K562 (cell line): ENCODE measurements around the gene LRMDA. TPM values are rescaled to one million over a fixed set of nuclear protein-coding genes. Genes with fewer than 3 reads are reported as not detected.

Source experiments
- ATAC-seq: fragments of 200-7000 bp; cut with Tn5 transposase; 3 replicates; pipeline ENCODE4 v1.9.1; 2020; ENCODE audit warnings: moderate library complexity
- BruUV-seq: library from RNA; stranded (reverse); fragments of 400-500 nt; replicated peaks from 2 replicates; lab custom pipeline; 2021; lab: Mats Ljungman, UMichigan
- CTCF ChIA-PET: fragments of 300-600 bp; formaldehyde crosslinking; extraction: SDS; loops from one replicate; lab custom pipeline; 2021; ENCODE audit warnings: low intra/inter-chr PET ratio; lab: Yijun Ruan, JAX
- POLR2A ChIA-PET: fragments of 300-600, 350-650 bp; sonication (Branson Sonifier 250); formaldehyde crosslinking; extraction: SDS; loops from one replicate; lab custom pipeline; 2021; ENCODE audit warnings: antibody characterized with exemption, inconsistent platforms; lab: Yijun Ruan, JAX
- DNase-seq, 4 experiments: peaks; one replicate each; pipeline versions ENCODE4 v3.0.0 to v3.0.0-alpha.2; 2011 to 2018; ENCODE audit warnings: low spot score in 3 of 4, mixed read lengths in 3 of 4; ENCODE audit errors: extremely low read depth in 1 of 4
- FAIRE-seq: peaks from 2 replicates; lab custom pipeline; 2011; peaks lifted over from hg19 to GRCh38; lab: Jason Lieb, UNC
- H2AFZ ChIP-seq: 2 replicates; pipeline ENCODE4 v1.6.0; 2011; ENCODE audit warnings: low read depth, low read length, control low read depth, inconsistent platforms
- H3K27ac ChIP-seq: fragments of 200-600 bp; 3 replicates; pipeline ENCODE4 v1.8.0; 2011; ENCODE audit warnings: low read depth, mild to moderate bottlenecking, control low read depth, inconsistent platforms, low read length, moderate library complexity, mixed read lengths; ENCODE audit errors: extremely low read depth
- H3K27me3 ChIP-seq, 2 experiments: fragments of 300-600 bp in 1 of 2; 2 replicates in 1 of 2; 3 replicates in 1 of 2; pipeline versions ENCODE4 v1.6.0 to v1.8.0; 2011; ENCODE audit warnings: inconsistent platforms in 2 of 2, low read length in 2 of 2, mild to moderate bottlenecking in 1 of 2, mixed read lengths in 1 of 2, moderate library complexity in 1 of 2; ENCODE audit not compliant: control insufficient read depth in 2 of 2, insufficient read depth in 2 of 2
- H3K36me3 ChIP-seq: fragments of 300-600 bp; 3 replicates; pipeline ENCODE4 v1.8.0; 2011; ENCODE audit warnings: mild to moderate bottlenecking, low read length, inconsistent platforms; ENCODE audit not compliant: control insufficient read depth, insufficient read depth
- H3K4me1 ChIP-seq, 2 experiments: fragments of 200-600 bp in 1 of 2; replicated peaks in 1 of 2; 2 replicates in 1 of 2; 3 replicates in 1 of 2; pipeline versions ENCODE4 v1.5.1 to v1.8.0; 2011; ENCODE audit warnings: inconsistent platforms in 2 of 2, low read length in 2 of 2, mild to moderate bottlenecking in 1 of 2, mixed read lengths in 1 of 2, moderate library complexity in 1 of 2; ENCODE audit not compliant: control insufficient read depth in 2 of 2, insufficient read depth in 2 of 2
- H3K4me2 ChIP-seq: 2 replicates; pipeline ENCODE4 v1.6.1; 2011; ENCODE audit warnings: low read length, control low read depth, inconsistent platforms, mixed read lengths; ENCODE audit not compliant: insufficient read depth
- H3K4me3 ChIP-seq: fragments of 200-600 bp; sonication (generic), shearing (Covaris generic); 2 replicates; pipeline ENCODE4 v1.5.1; 2016; ENCODE audit warnings: control low read depth, inconsistent platforms
- H3K79me2 ChIP-seq: fragments of 200-600 bp; 3 replicates; pipeline ENCODE4 v1.8.0; 2011; ENCODE audit warnings: low read length, inconsistent platforms; ENCODE audit not compliant: control insufficient read depth, insufficient read depth
- H3K9ac ChIP-seq, 2 experiments: 2 replicates each; pipeline versions ENCODE4 v1.6.0 to v1.6.1; 2011; ENCODE audit warnings: low read depth in 2 of 2, low read length in 2 of 2, control low read depth in 1 of 2, inconsistent platforms in 1 of 2, mild to moderate bottlenecking in 1 of 2, mixed read lengths in 1 of 2; ENCODE audit not compliant: insufficient read depth in 1 of 2
- H3K9me1 ChIP-seq: one replicate; pipeline ENCODE4 v1.6.0; 2011; ENCODE audit warnings: inconsistent platforms, mild to moderate bottlenecking, low read length, moderate library complexity; ENCODE audit not compliant: control insufficient read depth, insufficient read depth
- H3K9me3 ChIP-seq: replicated peaks from 2 replicates; pipeline ENCODE4 v1.5.1; 2011; ENCODE audit warnings: low read depth, low read length, inconsistent platforms; ENCODE audit not compliant: control insufficient read depth, insufficient read depth
- H4K20me1 ChIP-seq: replicated peaks from 2 replicates; pipeline ENCODE4 v1.6.1; 2011; ENCODE audit warnings: low read length, inconsistent platforms, mixed read lengths; ENCODE audit not compliant: control insufficient read depth, insufficient read depth
- CREBBP ChIP-seq: IDR thresholded peaks from one replicate; pipeline ENCODE4 v1.6.1; 2012; ENCODE audit warnings: low read depth, mild to moderate bottlenecking, control low read depth, inconsistent platforms, low read length
- FOXK2 ChIP-seq, 2 experiments: fragments of 450-650 bp; IDR thresholded peaks in 1 of 2; conservative IDR thresholded peaks in 1 of 2; 2 replicates each; pipeline ENCODE4 v1.6.1; 2016; ENCODE audit warnings: low read depth in 2 of 2, mild to moderate bottlenecking in 1 of 2
- JUND ChIP-seq, 2 experiments: IDR thresholded peaks; 2 replicates in 1 of 2; 3 replicates in 1 of 2; pipeline ENCODE4 v1.6.1; 2011; ENCODE audit warnings: borderline replicate concordance in 2 of 2, low read depth in 2 of 2, low read length in 2 of 2, improper control_type of control experiment in 1 of 2, missing biosample characterization in 1 of 2, missing genetic modification characterization in 1 of 2, missing genetic modification reagents in 1 of 2
- POLR2A ChIP-seq: fragments of 450-650 bp; conservative IDR thresholded peaks from 2 replicates; pipeline ENCODE4 v1.6.1; 2016
- RBM15 ChIP-seq: fragments of 200-400 bp; formaldehyde crosslinking; IDR thresholded peaks from 2 replicates; pipeline ENCODE4 v1.6.1; 2018; ENCODE audit warnings: mild to moderate bottlenecking, low read length, moderate library complexity; ENCODE audit not compliant: insufficient read depth
- RBM25 ChIP-seq: fragments of 200-400 bp; formaldehyde crosslinking; IDR thresholded peaks from 2 replicates; pipeline ENCODE4 v1.6.1; 2018; ENCODE audit warnings: low read length, low read depth, moderate library complexity; ENCODE audit not compliant: severe bottlenecking
- SIRT6 ChIP-seq: IDR thresholded peaks from one replicate; pipeline ENCODE4 v1.6.1; 2012; ENCODE audit warnings: low read depth, mild to moderate bottlenecking, control low read depth, inconsistent platforms, low read length, moderate library complexity
- SMARCB1 ChIP-seq: IDR thresholded peaks from 2 replicates; pipeline ENCODE4 v1.6.1; 2011; ENCODE audit warnings: improper control_type of control experiment, low read depth; ENCODE audit not compliant: insufficient read length
- SRF ChIP-seq, 2 experiments: fragments of 250-450, 450-650 bp in 1 of 2; sonication (Bioruptor Pico) in 1 of 2; sonication (generic) in 1 of 2; formaldehyde crosslinking; IDR thresholded peaks; 2 replicates each; pipeline versions ENCODE4 v1.5.0 to v1.5.1; 2020 to 2022; ENCODE audit warnings: mild to moderate bottlenecking in 1 of 2, missing genetic modification reagents in 1 of 2
- TCF3 ChIP-seq: sonication (generic); formaldehyde crosslinking; IDR thresholded peaks from 2 replicates; pipeline ENCODE4 v1.4.0; 2020; ENCODE audit warnings: mild to moderate bottlenecking, missing genetic modification reagents
- XRCC5 ChIP-seq: fragments of 200-400 bp; formaldehyde crosslinking; IDR thresholded peaks from 2 replicates; pipeline ENCODE4 v1.6.1; 2017; ENCODE audit warnings: low read depth, mild to moderate bottlenecking, low read length
- ZNF224 ChIP-seq: sonication (generic); formaldehyde crosslinking; IDR thresholded peaks from 2 replicates; pipeline ENCODE4 v1.8.0; 2022; ENCODE audit warnings: mild to moderate bottlenecking, missing genetic modification reagents
- WGBS: fragments of 100-300 bp; shearing (Covaris generic); methylation state at CpG from one replicate; pipeline ENCODE4 v1.1.6; 2016; ENCODE audit warnings: low coverage, mixed read lengths; ENCODE audit not compliant: insufficient coverage; ENCODE audit errors: missing lambda C conversion rate; 5-methylcytosine and 5-hydroxymethylcytosine counted together
- in situ Hi-C: fragments of 300-500 bp; cut with MboI; formaldehyde crosslinking; loops from 4 replicates; pipeline ENCODE4 v1.15.0; 2018; ENCODE audit warnings: inconsistent platforms, mixed read lengths
- intact Hi-C: fragments of 100-400 bp; cut with micrococcal nuclease; formaldehyde crosslinking; loops from 2 replicates; pipeline ENCODE4 v1.14.2; 2022
- polyA plus RNA-seq, 8 experiments: library from polyadenylated mRNA; depleted of rRNA in 4 of 8; stranded (reverse) in 5 of 8; unstranded in 3 of 8; fragments of >200 nt; fragmentation: Nextera tagmentation in 2 of 8; fragmentation: Illumina TruSeq in 1 of 8; extraction: Ambion mirVana in 2 of 8; extraction: Trizol in 1 of 8; gene quantifications; 2 replicates each; pipeline versions ENCODE4 v1.2.1 to v1.2.3, GENCODE V29; 2011 to 2014; ENCODE audit warnings: inconsistent platforms in 1 of 8, missing spikeins in 1 of 8
- total RNA-seq, 7 experiments: library from RNA; depleted of rRNA in 6 of 7; stranded (reverse); fragments of >200 nt in 6 of 7; fragmentation: Illumina TruSeq in 2 of 7; extraction: Trizol in 2 of 7; gene quantifications; 2 replicates each; pipeline versions ENCODE4 v1.2.1 to v1.2.3, GENCODE V29; 2011 to 2021; ENCODE audit warnings: low replicate concordance in 1 of 7
- TF ChIP-seq, protein P1 (sequence below): fragments of 450-650 bp; IDR thresholded peaks from 2 replicates; pipeline ENCODE4 v1.6.1; 2016; ENCODE audit warnings: low read depth, mild to moderate bottlenecking, moderate library complexity
- TF ChIP-seq, protein P2 (sequence below): fragments of 250-450 bp; sonication (Bioruptor Pico); IDR thresholded peaks from 2 replicates; pipeline ENCODE4 v1.5.0; 2021

LRMDA gene
- total and polyA plus RNA-seq, 9 of the 15 experiments (the other 6 are each of a cell fraction or from before 2014, with no cell fraction given): 0.25 TPM; not detected in 8

DNA sequence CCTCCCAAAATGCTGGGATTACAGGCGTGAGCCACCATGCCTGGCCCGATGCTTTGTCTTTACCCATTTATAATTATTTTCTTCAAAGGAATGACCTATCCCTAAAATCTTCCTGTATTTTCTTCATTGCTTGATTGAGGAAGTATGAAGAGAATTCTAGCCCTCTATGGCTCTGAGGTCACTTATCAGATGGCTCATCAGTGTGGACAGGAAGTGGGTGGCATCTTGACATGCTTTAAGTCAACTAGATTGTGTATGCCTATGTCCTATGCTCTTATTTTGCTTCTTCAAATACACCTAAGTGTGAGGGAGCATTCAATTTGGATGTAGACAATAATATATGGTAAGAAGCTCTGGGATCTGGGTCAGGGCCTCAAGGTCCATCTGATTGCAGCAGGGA, 1020.5 kb downstream of the LRMDA start (continued):
- TF ChIP-seq RBM15 (no peak), POLR2A (no peak), FOXK2 (conservative IDR thresholded peaks at IDR 0.05 in 1 of 2, IDR thresholded peaks at IDR 0.05 in 1 of 2; ENCODE audit: low read depth in 2 of 2) (no peak), TCF3 (CRISPR knock-in tag) (no peak)
- TF ChIP-seq, protein P1, sequence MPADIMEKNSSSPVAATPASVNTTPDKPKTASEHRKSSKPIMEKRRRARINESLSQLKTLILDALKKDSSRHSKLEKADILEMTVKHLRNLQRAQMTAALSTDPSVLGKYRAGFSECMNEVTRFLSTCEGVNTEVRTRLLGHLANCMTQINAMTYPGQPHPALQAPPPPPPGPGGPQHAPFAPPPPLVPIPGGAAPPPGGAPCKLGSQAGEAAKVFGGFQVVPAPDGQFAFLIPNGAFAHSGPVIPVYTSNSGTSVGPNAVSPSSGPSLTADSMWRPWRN: no peak
- TF ChIP-seq, protein P2, sequence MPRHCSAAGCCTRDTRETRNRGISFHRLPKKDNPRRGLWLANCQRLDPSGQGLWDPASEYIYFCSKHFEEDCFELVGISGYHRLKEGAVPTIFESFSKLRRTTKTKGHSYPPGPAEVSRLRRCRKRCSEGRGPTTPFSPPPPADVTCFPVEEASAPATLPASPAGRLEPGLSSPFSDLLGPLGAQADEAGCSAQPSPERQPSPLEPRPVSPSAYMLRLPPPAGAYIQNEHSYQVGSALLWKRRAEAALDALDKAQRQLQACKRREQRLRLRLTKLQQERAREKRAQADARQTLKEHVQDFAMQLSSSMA: no peak

DNA sequence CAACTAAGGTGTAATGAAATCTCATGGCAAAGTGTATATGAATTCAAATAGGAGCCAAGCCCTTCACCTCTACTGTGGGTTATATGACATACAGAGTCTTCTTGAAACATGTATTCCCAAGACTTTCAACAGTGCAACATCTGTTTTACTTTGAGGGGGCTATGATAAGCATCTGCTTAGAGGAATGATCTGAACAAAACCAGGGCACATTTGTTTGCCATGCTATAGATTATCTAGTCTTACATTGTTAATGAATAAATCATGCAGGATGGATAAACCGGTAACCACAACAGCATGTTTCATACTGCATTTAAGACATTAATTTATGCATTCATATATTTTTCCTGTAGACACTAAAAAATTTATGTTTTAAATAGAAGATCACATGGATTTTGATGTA, 1021.9 kb downstream of the LRMDA start:
- ChIA-PET CTCF (no interaction called here), POLR2A (no interaction called here)
- H3K4me2 ChIP-seq: no peak overlapping the region
- H3K4me1 ChIP-seq: no peaks in the 10 kb centered on the region
- no peak overlapping the region for H3K9ac ChIP-seq
- no peaks in the 10 kb centered on the region for H3K36me3 ChIP-seq
- 5% methylated on average over 1 of the region's 1 CpG for WGBS
- no peaks in the 10 kb centered on the region for H3K27me3 ChIP-seq
- no peaks in the 10 kb centered on the region for H4K20me1 ChIP-seq
- ATAC-seq (no peak), FAIRE-seq (no peak), DNase-seq (no peak)
- H3K9me1 ChIP-seq: no peaks in the 10 kb centered on the region
- H3K4me3 ChIP-seq: no peak overlapping the region
- H3K27ac ChIP-seq: no peak overlapping the region
- no peaks in the 10 kb centered on the region for H3K79me2 ChIP-seq
- intact Hi-C loops: no loop called here
- H2AFZ ChIP-seq: no peak overlapping the region
- no TSS peak for BruUV-seq
- H3K9me3 ChIP-seq: no peaks in the 10 kb centered on the region
- in situ Hi-C loops: no loop called here
- TF ChIP-seq CREBBP (no peak), SRF (CRISPR knock-in tag; IDR thresholded peaks at IDR 0.05) (no peak), SIRT6 (no peak), SMARCB1 (no peak), RBM25 (no peak), JUND (IDR thresholded peaks at IDR 0.05; ENCODE audit: borderline replicate concordance, low read depth, low read length) (no peak), JUND (tag; IDR thresholded peaks at IDR 0.05; ENCODE audit: borderline replicate concordance, low read depth, low read length) (no peak), ZNF224 (CRISPR knock-in tag) (no peak), XRCC5 (no peak)
